Stomach (tissue), 19 donors: ENCODE results near the gene MAF. TPM values are rescaled to one million over a fixed set of nuclear protein-coding genes. Genes with fewer than 3 reads are reported as not detected.

Source experiments
- DNase-seq, 2 donors: peaks; one replicate each; pipeline versions ENCODE4 v3.0.0 to v3.0.0-alpha.2; 2013 to 2019
- H3K27ac ChIP-seq, 5 donors: fragments of 200-600 bp in 4 of 5; sonication (generic) in 4 of 5; one replicate each; pipeline ENCODE4 v1.5.1; 2013 to 2019; ENCODE audit warnings: mild to moderate bottlenecking in 1 of 5, moderate library complexity in 1 of 5
- H3K27me3 ChIP-seq, 3 donors: fragments of 200-600 bp; sonication (generic); one replicate each; pipeline ENCODE4 v1.5.1; 2017 to 2019; ENCODE audit warnings: mixed run types in 1 of 3
- H3K36me3 ChIP-seq, 4 donors: fragments of 200-600 bp; sonication (generic); 1 replicate in 3 of 4; 2 replicates in 1 of 4; pipeline ENCODE4 v1.5.1; 2016 to 2019
- H3K4me1 ChIP-seq, 4 donors: fragments of 200-600 bp; sonication (generic); one replicate each; pipeline ENCODE4 v1.5.1; 2016 to 2019
- H3K4me3 ChIP-seq, 4 donors: fragments of 200-600 bp; sonication (generic) in 3 of 4; one replicate each; pipeline ENCODE4 v1.5.1; 2016 to 2019; ENCODE audit warnings: mild to moderate bottlenecking in 1 of 4
- H3K9me3 ChIP-seq, 4 donors: fragments of 200-600 bp; sonication (generic); one replicate each; pipeline ENCODE4 v1.5.1; 2016 to 2019
- CTCF ChIP-seq, 7 experiments: fragments of 450-650 bp in 4 of 7; fragments of 200-600 bp in 3 of 7; sonication (generic) in 3 of 7; IDR thresholded peaks; one replicate each; pipeline ENCODE4 v1.5.1; 2016 to 2019; ENCODE audit warnings: antibody characterized with exemption in 7 of 7, control low read depth in 2 of 7, mild to moderate bottlenecking in 1 of 7
- EP300 ChIP-seq: sonication (generic); formaldehyde crosslinking; IDR thresholded peaks from one replicate; pipeline ENCODE4 v1.6.1; 2017; ENCODE audit warnings: antibody characterized with exemption
- POLR2A ChIP-seq, 4 donors: fragments of 450-650 bp; IDR thresholded peaks; one replicate each; pipeline ENCODE4 v1.6.1; 2016; ENCODE audit warnings: antibody characterized with exemption in 4 of 4, control low read depth in 2 of 4, mild to moderate bottlenecking in 1 of 4, moderate library complexity in 1 of 4
- POLR2AphosphoS5 ChIP-seq, 3 donors: sonication (generic); formaldehyde crosslinking; IDR thresholded peaks; one replicate each; pipeline ENCODE4 v1.6.1; 2016; ENCODE audit warnings: antibody characterized with exemption in 3 of 3
- WGBS, 5 donors: extraction: QIAGEN DNeasy Blood & Tissue Kit in 3 of 5; methylation state at CpG; one replicate each; pipeline versions ENCODE4 v1.1.5 to v1.1.7; 2013 to 2018; 5-methylcytosine and 5-hydroxymethylcytosine counted together
- intact Hi-C: fragments of 100-400 bp; cut with DNase I; formaldehyde crosslinking; loops from one replicate; pipeline ENCODE4 v1.15.1; 2023; ENCODE audit warnings: low total_unique reads
- long read RNA-seq, 10 donors: transcript quantifications; one replicate each; lab custom pipeline, GENCODE V29; 2026
- polyA plus RNA-seq, 3 donors: library from polyadenylated mRNA; stranded (reverse); fragments of 200-250 nt; gene quantifications; one replicate each; pipeline ENCODE4 v1.2.3, GENCODE V29; 2013
- total RNA-seq, 5 donors: library from RNA; depleted of rRNA; stranded (reverse); fragments of >200 nt; gene quantifications; one replicate each; pipeline versions ENCODE4 v1.1.0 to v1.2.3, GENCODE V29; 2014 to 2016
- donor health status: healthy with polysubstance abuse.
- donor health status: Bipolar disorder and iron deficiency.
- donor health status: healthy.

Gene MAF
- 100 to 1,000 TPM in 1 of 5 donors, 10 to 100 TPM in 4; 11.9 to 159 (median 16.7) TPM for total RNA-seq
- 10 to 100 TPM in 2 of 3 donors, 1 to 10 TPM in 1; 7.5 to 11.3 (median 10.1) TPM for polyA plus RNA-seq
- long read RNA-seq, donor 1, full-length matches to known transcripts = 67 of 67 reads
- long read RNA-seq, donor 1, partial matches to known transcripts = 0 of 67 reads
- long read RNA-seq, donor 1, other reads (novel, unspliced or antisense) = 0 of 67 reads
- long read RNA-seq, donor 2, full-length matches to known transcripts = 121 of 121 reads
- long read RNA-seq, donor 2, partial matches to known transcripts = 0 of 121 reads
- long read RNA-seq, donor 2, other reads (novel, unspliced or antisense) = 0 of 121 reads
- long read RNA-seq, donor 3, full-length matches to known transcripts = 34 of 34 reads
- long read RNA-seq, donor 3, partial matches to known transcripts = 0 of 34 reads
- long read RNA-seq, donor 3, other reads (novel, unspliced or antisense) = 0 of 34 reads
- long read RNA-seq, donor 4, full-length matches to known transcripts = 9 of 9 reads
- long read RNA-seq, donor 4, partial matches to known transcripts = 0 of 9 reads
- long read RNA-seq, donor 4, other reads (novel, unspliced or antisense) = 0 of 9 reads
- long read RNA-seq, donor 5, full-length matches to known transcripts = 81 of 81 reads
- long read RNA-seq, donor 5, partial matches to known transcripts = 0 of 81 reads
- long read RNA-seq, donor 5, other reads (novel, unspliced or antisense) = 0 of 81 reads
- long read RNA-seq, donor 6, full-length matches to known transcripts = 159 of 159 reads
- long read RNA-seq, donor 6, partial matches to known transcripts = 0 of 159 reads
- long read RNA-seq, donor 6, other reads (novel, unspliced or antisense) = 0 of 159 reads
- long read RNA-seq, donor 7, full-length matches to known transcripts = 113 of 113 reads
- long read RNA-seq, donor 7, partial matches to known transcripts = 0 of 113 reads
- long read RNA-seq, donor 7, other reads (novel, unspliced or antisense) = 0 of 113 reads
- long read RNA-seq, donor 8, full-length matches to known transcripts = 75 of 75 reads
- long read RNA-seq, donor 8, partial matches to known transcripts = 0 of 75 reads
- long read RNA-seq, donor 8, other reads (novel, unspliced or antisense) = 0 of 75 reads
- long read RNA-seq, donor 9, full-length matches to known transcripts = 106 of 106 reads
- long read RNA-seq, donor 9, partial matches to known transcripts = 0 of 106 reads
- long read RNA-seq, donor 9, other reads (novel, unspliced or antisense) = 0 of 106 reads
- long read RNA-seq, donor 10, full-length matches to known transcripts = 92 of 92 reads
- long read RNA-seq, donor 10, partial matches to known transcripts = 0 of 92 reads
- long read RNA-seq, donor 10, other reads (novel, unspliced or antisense) = 0 of 92 reads

- Histone ChIP-seq H3K36me3 (no peaks in the 10 kb centered on the region), H3K4me1 (peaks cover 11 to 38% (median 19%) of the 10 kb centered on the region in 4 donors), H3K4me3 (peak within 1 kb of the TSS; percentile 81 to 89 (median 82)), H3K27me3 (no peaks in the 10 kb centered on the region), H3K27ac (peak within 1 kb of the TSS; percentile 94 to 99 (median 96)), H3K9me3 (no peaks in the 10 kb centered on the region)
- DNase-seq = peak; percentile 95 to 97
- 0 to 1% (median 1%) methylated on average over 21 to 25 of the region's 25 CpGs for WGBS, 5 donors
- TF ChIP-seq POLR2AphosphoS5 (IDR thresholded peaks at IDR 0.05) (peak; percentile 11 to 83 (median 75)), EP300 (no peak), POLR2A (IDR thresholded peaks at IDR 0.05) (peak in 1 of 4 donors; percentile 38)
- intact Hi-C loops = loop anchor here (10.0 kb wide), 1 partner anchor 1096 kb away; no protein-coding TSS in a partner anchor
Observed at GRCh38 chr16:79600638-79601091, at the start of gene MAF. MAF (minus strand) TSS chr16:79600737; CDS start chr16:79599902, 835 bp downstream.

- Histone ChIP-seq H3K4me1 (peaks cover 0 to 20% (median 10%) of the 10 kb centered on the region in 4 donors), H3K36me3 (no peaks in the 10 kb centered on the region), H3K27ac (no peak overlapping the region), H3K27me3 (no peaks in the 10 kb centered on the region), H3K9me3 (no peaks in the 10 kb centered on the region), H3K4me3 (no peak overlapping the region)
- no peak for DNase-seq
- 80 to 86% (median 84%) methylated on average over 4 of the region's 4 CpGs for WGBS, 5 donors
- TF ChIP-seq POLR2A (IDR thresholded peaks at IDR 0.05) = no peak
- TF ChIP-seq CTCF (IDR thresholded peaks at IDR 0.05) = no peak
- TF ChIP-seq POLR2AphosphoS5 (IDR thresholded peaks at IDR 0.05) = no peak
- TF ChIP-seq EP300 = no peak
- intact Hi-C loops = no loop called here
Observed at GRCh38 chr16:79648826-79649225, 48.3 kb upstream of the MAF start.

DNA sequence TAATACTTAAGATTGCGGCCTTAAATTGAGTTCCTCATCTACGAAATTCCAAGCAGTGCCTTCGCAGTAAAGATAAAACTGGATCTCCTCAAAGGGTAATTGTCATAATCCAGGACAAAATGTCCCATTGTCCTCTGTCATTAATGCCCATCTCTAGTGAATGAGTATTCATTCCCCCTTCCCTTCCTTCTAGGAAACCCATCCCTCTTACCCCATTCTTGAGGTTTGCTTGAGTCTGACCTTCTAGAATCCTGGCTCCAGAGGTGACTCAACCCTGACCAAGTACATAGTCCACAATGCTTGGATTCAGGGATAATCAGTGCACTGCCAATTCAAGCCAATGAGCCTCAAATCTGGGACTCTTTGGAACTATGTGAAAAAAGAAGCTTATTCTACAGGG lies 47.0 kb upstream of the MAF start:
- Histone ChIP-seq H3K4me1 (peaks cover 0 to 10% (median 7%) of the 10 kb centered on the region in 4 donors), H3K4me3 (no peak overlapping the region), H3K27ac (no peak overlapping the region), H3K9me3 (no peaks in the 10 kb centered on the region), H3K27me3 (no peaks in the 10 kb centered on the region), H3K36me3 (no peaks in the 10 kb centered on the region)
- intact Hi-C loops = no loop called here
- no peak for DNase-seq
- 87 to 98% (median 94%) methylated on average over 3 of the region's 3 CpGs for WGBS, 5 donors
- TF ChIP-seq POLR2AphosphoS5 (IDR thresholded peaks at IDR 0.05) (no peak), POLR2A (IDR thresholded peaks at IDR 0.05) (no peak)

- Histone ChIP-seq H3K4me3 (no peak overlapping the region), H3K27ac (no peak overlapping the region), H3K9me3 (no peaks in the 10 kb centered on the region), H3K4me1 (peaks cover 3 to 5% (median 5%) of the 10 kb centered on the region in 4 donors), H3K36me3 (no peaks in the 10 kb centered on the region), H3K27me3 (no peaks in the 10 kb centered on the region)
- 87 to 96% (median 96%) methylated on average over 4 of the region's 4 CpGs for WGBS, 5 donors
- DNase-seq = no peak
- intact Hi-C loops = no loop called here
- TF ChIP-seq POLR2AphosphoS5 (IDR thresholded peaks at IDR 0.05) = no peak
- TF ChIP-seq POLR2A (IDR thresholded peaks at IDR 0.05) = no peak
- TF ChIP-seq EP300 = no peak
- TF ChIP-seq CTCF (IDR thresholded peaks at IDR 0.05) = no peak
Observed at GRCh38 chr16:79645701-79646100, 45.2 kb upstream of the MAF start.
